ENCODE results near the gene OR2C1.

The OR2C1 gene

DNA sequence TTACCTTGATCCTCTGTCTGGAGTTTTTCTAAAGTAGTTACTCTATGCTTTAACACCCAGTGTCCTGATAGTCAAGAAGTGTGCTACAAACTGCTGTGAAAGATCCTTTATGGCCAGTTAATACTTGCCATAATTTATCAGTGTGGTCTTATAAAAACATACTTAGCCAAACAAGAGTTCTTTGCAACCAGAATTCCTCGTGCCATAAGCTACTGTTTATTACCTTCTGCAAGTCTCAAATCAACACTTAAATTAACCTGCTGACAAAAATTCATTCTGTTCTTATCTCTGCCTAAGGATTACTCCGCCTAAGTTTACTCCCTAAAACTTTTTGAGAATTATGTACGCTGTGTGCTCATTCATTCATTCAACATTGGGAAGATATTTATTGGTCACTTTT lies 27.6 kb upstream of the OR2C1 start:
- H3K4me3 ChIP-seq (ENCODE audit: control insufficient read depth, low read depth, low read length) = no peak overlapping the region
- TF ChIP-seq, protein P1, sequence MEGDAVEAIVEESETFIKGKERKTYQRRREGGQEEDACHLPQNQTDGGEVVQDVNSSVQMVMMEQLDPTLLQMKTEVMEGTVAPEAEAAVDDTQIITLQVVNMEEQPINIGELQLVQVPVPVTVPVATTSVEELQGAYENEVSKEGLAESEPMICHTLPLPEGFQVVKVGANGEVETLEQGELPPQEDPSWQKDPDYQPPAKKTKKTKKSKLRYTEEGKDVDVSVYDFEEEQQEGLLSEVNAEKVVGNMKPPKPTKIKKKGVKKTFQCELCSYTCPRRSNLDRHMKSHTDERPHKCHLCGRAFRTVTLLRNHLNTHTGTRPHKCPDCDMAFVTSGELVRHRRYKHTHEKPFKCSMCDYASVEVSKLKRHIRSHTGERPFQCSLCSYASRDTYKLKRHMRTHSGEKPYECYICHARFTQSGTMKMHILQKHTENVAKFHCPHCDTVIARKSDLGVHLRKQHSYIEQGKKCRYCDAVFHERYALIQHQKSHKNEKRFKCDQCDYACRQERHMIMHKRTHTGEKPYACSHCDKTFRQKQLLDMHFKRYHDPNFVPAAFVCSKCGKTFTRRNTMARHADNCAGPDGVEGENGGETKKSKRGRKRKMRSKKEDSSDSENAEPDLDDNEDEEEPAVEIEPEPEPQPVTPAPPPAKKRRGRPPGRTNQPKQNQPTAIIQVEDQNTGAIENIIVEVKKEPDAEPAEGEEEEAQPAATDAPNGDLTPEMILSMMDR (conservative IDR thresholded peaks at IDR 0.05; ENCODE audit: control insufficient read depth, insufficient read depth, low read depth, low read length) = no peak
- DNase-seq (ENCODE audit: low read depth) = no peak

DNA sequence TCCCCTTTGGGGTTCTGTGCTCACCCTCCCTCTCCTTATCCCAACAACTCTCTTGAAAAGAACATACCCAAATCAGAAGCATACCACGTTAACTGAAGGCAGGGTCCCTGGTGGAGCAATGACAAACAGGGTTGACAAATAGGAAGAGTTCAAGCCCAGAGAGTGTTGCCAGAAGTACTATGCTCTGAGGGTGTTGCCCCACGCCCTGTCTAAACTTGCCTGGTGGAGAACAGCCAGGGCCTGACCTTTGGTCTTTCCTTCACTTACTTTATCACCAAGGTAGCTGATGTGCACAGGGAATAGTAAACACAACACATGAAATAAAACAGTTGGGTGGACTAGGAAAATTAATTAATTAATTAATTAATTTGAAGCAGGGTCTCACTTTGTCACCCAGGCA lies 27.0 kb upstream of the OR2C1 start:
- TF ChIP-seq, protein P1 (conservative IDR thresholded peaks at IDR 0.05; ENCODE audit: control insufficient read depth, insufficient read depth, low read depth, low read length) = no peak
- no peak overlapping the region for H3K4me3 ChIP-seq (ENCODE audit: control insufficient read depth, low read depth, low read length)
- DNase-seq (ENCODE audit: low read depth) = no peak

DNA sequence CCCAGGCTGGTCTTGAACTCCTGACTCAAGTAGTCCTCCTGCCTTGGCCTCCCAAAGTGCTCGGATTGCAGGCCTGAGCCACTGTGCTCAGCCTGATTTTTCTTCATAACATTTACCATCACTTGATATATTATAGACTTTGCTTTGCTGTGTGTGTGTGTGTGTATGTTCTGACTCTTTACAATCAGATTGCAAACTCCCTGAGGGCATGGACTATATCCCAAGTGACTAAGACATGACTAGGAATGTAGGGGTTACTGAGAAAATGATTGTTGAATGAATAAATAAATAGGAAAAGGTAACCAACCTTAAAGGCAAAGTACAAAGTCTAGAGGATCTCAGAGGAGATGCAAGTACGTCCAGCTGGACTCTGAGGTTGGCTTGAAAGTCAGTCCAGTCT lies 9.6 kb upstream of the OR2C1 start:
- TF ChIP-seq, protein P1 (conservative IDR thresholded peaks at IDR 0.05; ENCODE audit: control insufficient read depth, insufficient read depth, low read depth, low read length) = no peak

DNA sequence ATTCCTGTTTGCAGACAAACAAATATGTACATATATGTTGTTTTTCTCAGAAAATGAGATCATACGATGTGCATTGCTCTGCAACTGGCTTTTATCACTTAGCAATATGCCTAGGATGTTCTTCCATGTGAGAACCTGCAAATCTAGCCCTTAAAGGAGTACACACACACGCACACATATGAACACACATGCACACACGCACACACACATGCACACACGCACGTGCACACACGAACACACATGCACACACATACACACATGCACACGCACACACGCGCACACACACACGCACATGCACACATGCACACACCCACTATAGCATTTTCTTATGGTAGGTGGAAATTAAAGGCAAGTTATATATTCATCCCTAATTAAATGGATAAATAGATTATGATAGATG lies 8.1 kb upstream of the OR2C1 start:
- TF ChIP-seq, protein P1 (conservative IDR thresholded peaks at IDR 0.05; ENCODE audit: control insufficient read depth, insufficient read depth, low read depth, low read length) = no peak
- no peak for DNase-seq (ENCODE audit: low read depth)
- H3K4me3 ChIP-seq (ENCODE audit: control insufficient read depth, low read depth, low read length) = no peak overlapping the region

More for the DNA sequence above, 9.6 kb upstream of the OR2C1 start:
- no peak for DNase-seq (ENCODE audit: low read depth)
- no peak overlapping the region for H3K4me3 ChIP-seq (ENCODE audit: control insufficient read depth, low read depth, low read length)

DNA sequence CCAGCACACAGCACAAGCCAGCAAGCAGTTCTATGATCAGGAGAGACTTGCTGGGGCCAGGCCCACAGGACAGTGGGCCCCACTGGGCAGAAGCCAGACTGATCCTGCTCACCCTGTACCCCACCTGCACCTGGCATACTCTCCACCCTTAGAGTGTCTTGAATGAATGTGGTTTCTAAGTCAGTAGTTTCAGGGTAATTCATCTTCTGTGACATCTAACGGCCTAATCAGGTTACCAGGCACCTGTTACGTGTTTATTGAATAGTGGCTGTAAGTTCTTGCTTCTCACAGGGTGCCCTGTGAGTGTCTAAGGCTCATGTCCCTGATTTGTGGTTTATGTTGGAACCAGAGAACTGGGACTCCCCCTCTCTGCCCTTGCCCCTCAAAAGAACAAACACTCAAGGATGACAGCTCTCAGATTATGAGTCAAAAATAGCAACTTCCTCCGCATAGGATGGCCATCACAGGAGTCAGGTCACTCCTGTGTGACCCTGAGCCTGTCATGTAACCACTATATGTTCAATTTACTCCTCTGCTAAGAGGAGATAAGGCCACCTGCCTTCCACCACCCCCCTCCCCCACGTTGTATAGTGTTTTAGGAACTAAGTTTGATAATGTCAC lies 7.0 kb upstream of the OR2C1 start:
- H3K4me3 ChIP-seq (ENCODE audit: control insufficient read depth, low read depth, low read length) = no peak overlapping the region
- TF ChIP-seq, protein P1 (conservative IDR thresholded peaks at IDR 0.05; ENCODE audit: control insufficient read depth, insufficient read depth, low read depth, low read length) = no peak
- no peak for DNase-seq (ENCODE audit: low read depth)

DNA sequence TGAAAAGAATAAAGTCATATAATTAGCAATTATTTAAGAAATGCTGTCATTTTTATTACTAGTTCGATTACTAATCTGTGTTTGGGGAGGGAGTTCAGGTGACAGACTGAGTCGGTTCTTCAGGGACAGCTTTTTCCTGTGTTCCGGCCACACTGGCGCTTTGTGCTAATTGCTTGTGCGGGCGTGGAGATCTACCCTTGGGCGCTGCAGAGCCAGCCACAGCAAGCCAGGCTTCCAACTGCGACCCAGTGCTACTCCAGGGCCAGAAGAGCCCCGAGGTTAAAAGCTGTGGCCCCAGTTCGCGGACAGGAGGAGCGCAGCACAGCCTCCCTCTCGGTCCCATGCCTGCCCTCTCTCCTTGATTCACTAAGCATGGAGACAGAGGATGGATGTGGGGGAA lies 6.5 kb upstream of the OR2C1 start:
- DNase-seq (ENCODE audit: low read depth) = no peak
- H3K4me3 ChIP-seq (ENCODE audit: control insufficient read depth, low read depth, low read length) = no peak overlapping the region
- TF ChIP-seq, protein P1 (conservative IDR thresholded peaks at IDR 0.05; ENCODE audit: control insufficient read depth, insufficient read depth, low read depth, low read length) = no peak

DNA sequence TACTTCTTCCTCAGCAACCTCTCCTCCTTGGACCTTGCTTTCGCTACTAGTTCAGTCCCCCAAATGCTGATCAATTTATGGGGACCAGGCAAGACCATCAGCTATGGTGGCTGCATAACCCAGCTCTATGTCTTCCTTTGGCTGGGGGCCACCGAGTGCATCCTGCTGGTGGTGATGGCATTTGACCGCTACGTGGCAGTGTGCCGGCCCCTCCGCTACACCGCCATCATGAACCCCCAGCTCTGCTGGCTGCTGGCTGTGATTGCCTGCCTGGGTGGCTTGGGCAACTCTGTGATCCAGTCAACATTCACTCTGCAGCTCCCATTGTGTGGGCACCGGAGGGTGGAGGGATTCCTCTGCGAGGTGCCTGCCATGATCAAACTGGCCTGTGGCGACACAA lies 429 bp downstream of the OR2C1 start:
- TF ChIP-seq, protein P1 (conservative IDR thresholded peaks at IDR 0.05; ENCODE audit: control insufficient read depth, insufficient read depth, low read depth, low read length) = no peak
- no peak for DNase-seq (ENCODE audit: low read depth)
- H3K4me3 ChIP-seq (ENCODE audit: control insufficient read depth, low read depth, low read length) = no peak overlapping the region
